ENCODE results near the gene CRACDL. TPM values are rescaled to one million over a fixed set of nuclear protein-coding genes. Genes with fewer than 3 reads are reported as not detected.

The CRACDL gene
- total RNA-seq, 1 donor from 2014 or later: 0.52 TPM

DNA sequence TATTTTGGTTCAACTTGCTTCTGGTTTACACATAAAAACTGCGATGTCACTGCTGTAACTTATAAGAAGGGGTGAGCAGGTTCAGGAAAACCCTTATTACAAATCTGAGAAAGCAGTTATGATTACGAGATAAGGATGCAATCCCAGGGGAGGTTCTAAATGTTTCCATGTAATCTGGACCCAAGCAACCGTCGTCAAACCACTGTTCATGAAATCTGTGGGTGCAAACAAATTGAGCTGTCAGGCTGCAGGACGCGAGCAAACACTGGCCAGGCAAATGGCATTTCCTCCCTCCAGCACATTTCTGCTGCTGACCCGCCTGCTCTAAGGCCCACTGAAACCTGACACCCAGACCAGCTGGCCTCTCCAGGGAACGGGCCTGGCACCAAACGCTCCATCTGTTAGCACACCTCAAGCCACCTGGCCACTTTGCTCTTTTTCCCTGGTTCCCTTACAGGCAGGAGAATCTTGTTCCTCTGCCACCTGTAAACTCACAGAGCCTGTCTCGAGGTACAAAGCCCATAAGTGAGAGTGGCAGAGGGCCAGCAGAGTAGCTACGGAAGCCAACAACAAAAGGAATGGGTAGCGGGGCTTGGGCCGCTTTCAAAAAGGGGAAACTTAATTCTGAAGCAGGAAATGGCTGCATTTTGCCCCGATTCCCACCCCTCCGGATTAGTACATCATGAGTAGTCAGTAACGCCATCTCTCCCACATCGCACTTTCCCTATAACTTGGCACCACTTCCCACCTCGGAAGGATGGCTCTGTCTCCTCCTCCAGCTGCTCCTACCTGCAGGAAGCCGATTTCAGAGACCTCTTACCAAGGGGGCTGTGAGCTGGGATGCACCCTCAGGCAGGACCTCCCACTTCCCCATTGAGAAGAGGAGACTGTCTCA, 26.5 kb downstream of the CRACDL start:
- Histone ChIP-seq H3K4me1 (ENCODE audit: control insufficient read depth in 3 of 3, insufficient read depth in 3 of 3, low read length in 3 of 3) (peaks cover 20 to 37% (median 22%) of the 10 kb centered on the region in 3 donors), H3K36me3 (ENCODE audit: control insufficient read depth in 3 of 3, insufficient read depth in 3 of 3, low read length in 3 of 3) (no peaks in the 10 kb centered on the region), H3K4me3 (ENCODE audit: low read length in 3 of 3) (peak overlapping the region in 2 of 3 donors; percentile 29 to 44), H3K27me3 (ENCODE audit: control insufficient read depth in 3 of 3, insufficient read depth in 3 of 3, low read length in 3 of 3) (peaks cover 2 to 14% (median 9%) of the 10 kb centered on the region in 3 donors), H3K9ac (ENCODE audit: low read depth in 1 of 3, low read length in 3 of 3) (peak overlapping the region in 1 of 3 donors; percentile 25), H3K9me3 (ENCODE audit: control insufficient read depth in 3 of 3, low read length in 3 of 3) (no peaks in the 10 kb centered on the region), H3K27ac (ENCODE audit: low read depth, low read length) (no peak overlapping the region)

GRCh38 chr2:98908931-98909316, 27.1 kb downstream of the CRACDL start:
- no peak overlapping the region for H3K9ac ChIP-seq (ENCODE audit: low read depth in 1 of 3, low read length in 3 of 3)

DNA sequence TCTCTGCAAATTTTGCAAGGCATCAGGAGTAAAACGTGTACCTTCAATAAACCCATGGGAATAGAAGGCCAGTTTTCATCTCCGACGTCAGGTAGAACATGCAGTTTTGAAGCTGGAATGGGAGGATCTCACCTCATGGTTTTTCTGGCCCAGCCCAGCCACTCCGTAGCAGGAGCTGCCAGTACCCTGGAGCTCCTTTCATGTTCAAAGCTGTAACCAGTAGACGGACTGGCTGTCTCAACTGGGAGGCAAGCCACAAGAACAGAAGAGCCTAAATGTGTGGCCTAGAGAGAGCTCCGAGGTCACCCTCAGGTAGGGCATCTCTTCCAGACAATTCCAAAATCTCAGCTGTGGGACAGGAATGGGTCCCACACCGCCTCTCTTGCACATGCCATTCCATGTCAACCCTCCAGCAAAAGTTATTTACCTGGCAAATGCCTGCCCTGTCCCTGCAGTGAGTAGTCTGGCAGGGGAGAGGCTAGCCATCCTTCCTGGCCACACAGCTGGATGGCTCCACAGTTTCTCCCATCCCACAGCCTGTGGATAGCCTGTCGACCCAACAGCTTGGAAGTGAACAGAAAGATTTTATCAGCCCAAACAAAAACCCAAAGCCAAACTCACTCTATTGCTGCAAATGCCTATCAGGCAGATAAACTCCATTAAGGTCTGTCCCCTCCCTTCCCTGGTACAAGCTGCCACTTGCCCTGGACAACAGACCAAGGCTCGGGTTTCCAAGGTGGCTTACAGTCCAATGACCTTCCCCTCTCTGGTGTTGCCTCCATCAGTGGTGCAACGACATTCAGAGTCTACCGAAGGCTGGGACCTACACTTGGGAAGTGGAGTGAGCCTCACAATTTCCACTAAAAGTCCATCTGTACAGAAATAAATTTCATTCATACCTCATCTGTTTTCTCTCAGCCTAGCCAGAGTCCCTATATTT, 27.8 kb downstream of the CRACDL start:
- H3K4me3 ChIP-seq (ENCODE audit: low read length in 3 of 3): no peak overlapping the region
- H3K36me3 ChIP-seq (ENCODE audit: control insufficient read depth in 3 of 3, insufficient read depth in 3 of 3, low read length in 3 of 3): no peaks in the 10 kb centered on the region
- H3K9me3 ChIP-seq (ENCODE audit: control insufficient read depth in 3 of 3, low read length in 3 of 3): no peaks in the 10 kb centered on the region
- H3K27ac ChIP-seq (ENCODE audit: low read depth, low read length): no peak overlapping the region
- H3K27me3 ChIP-seq (ENCODE audit: control insufficient read depth in 3 of 3, insufficient read depth in 3 of 3, low read length in 3 of 3): peaks cover 2 to 6% (median 4%) of the 10 kb centered on the region in 3 donors
- peaks cover 20 to 37% (median 22%) of the 10 kb centered on the region in 3 donors for H3K4me1 ChIP-seq (ENCODE audit: control insufficient read depth in 3 of 3, insufficient read depth in 3 of 3, low read length in 3 of 3)
- H3K9ac ChIP-seq (ENCODE audit: low read depth in 1 of 3, low read length in 3 of 3): no peak overlapping the region

More at GRCh38 chr2:98908931-98909316, 27.1 kb downstream of the CRACDL start:
- Histone ChIP-seq H3K4me3 (ENCODE audit: low read length in 3 of 3) (no peak overlapping the region), H3K36me3 (ENCODE audit: control insufficient read depth in 3 of 3, insufficient read depth in 3 of 3, low read length in 3 of 3) (no peaks in the 10 kb centered on the region), H3K27me3 (ENCODE audit: control insufficient read depth in 3 of 3, insufficient read depth in 3 of 3, low read length in 3 of 3) (peaks cover 2 to 10% (median 9%) of the 10 kb centered on the region in 3 donors), H3K9me3 (ENCODE audit: control insufficient read depth in 3 of 3, low read length in 3 of 3) (no peaks in the 10 kb centered on the region), H3K4me1 (ENCODE audit: control insufficient read depth in 3 of 3, insufficient read depth in 3 of 3, low read length in 3 of 3) (peaks cover 20 to 37% (median 22%) of the 10 kb centered on the region in 3 donors), H3K27ac (ENCODE audit: low read depth, low read length) (no peak overlapping the region)

- H3K4me1 ChIP-seq (ENCODE audit: control insufficient read depth in 3 of 3, insufficient read depth in 3 of 3, low read length in 3 of 3): peaks cover 20 to 32% (median 22%) of the 10 kb centered on the region in 3 donors
- peaks cover 0 to 3% (median 0%) of the 10 kb centered on the region in 3 donors for H3K27me3 ChIP-seq (ENCODE audit: control insufficient read depth in 3 of 3, insufficient read depth in 3 of 3, low read length in 3 of 3)
- no peaks in the 10 kb centered on the region for H3K9me3 ChIP-seq (ENCODE audit: control insufficient read depth in 3 of 3, low read length in 3 of 3)
- no peak overlapping the region for H3K9ac ChIP-seq (ENCODE audit: low read depth in 1 of 3, low read length in 3 of 3)
- no peaks in the 10 kb centered on the region for H3K36me3 ChIP-seq (ENCODE audit: control insufficient read depth in 3 of 3, insufficient read depth in 3 of 3, low read length in 3 of 3)
- no peak overlapping the region for H3K27ac ChIP-seq (ENCODE audit: low read depth, low read length)
- no peak overlapping the region for H3K4me3 ChIP-seq (ENCODE audit: low read length in 3 of 3)
These were observed 28.6 kb downstream of the CRACDL start for GRCh38 chr2:98907385-98907784.

DNA sequence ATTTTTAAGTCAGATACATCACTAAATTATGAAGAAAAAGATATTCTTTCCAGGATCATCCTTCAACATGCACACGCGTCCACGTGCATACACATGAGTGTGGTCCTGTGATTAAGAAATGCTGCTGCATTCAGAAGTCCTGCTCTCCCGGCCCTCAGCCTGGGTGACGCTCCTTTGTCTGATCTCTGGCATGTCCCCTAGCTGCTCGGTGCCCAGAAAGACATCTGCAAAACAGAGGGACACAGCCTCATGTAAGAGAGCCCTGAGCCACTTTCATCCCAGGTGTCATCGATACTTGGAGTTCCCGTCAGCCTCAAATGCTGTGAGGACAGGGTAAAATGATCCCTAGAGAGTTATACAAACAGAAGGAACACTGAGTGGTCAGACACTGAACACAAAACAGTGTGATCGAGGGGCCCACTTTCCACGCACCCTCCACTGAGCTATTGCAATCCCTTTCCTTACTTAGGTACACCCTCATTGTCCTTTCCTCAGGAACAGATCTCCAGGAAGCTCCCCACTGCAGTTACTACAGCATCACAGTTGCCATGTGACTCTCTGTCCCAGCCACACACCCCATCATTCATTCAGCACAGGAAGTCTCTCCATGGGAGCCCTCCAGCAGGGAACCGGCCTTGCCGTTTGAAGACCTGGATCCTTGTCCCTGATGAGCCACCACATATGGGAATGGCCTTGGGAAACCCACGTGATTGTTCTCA, 32.1 kb downstream of the CRACDL start:
- no peak overlapping the region for H3K9ac ChIP-seq (ENCODE audit: low read depth in 1 of 3, low read length in 3 of 3)
- no peaks in the 10 kb centered on the region for H3K36me3 ChIP-seq (ENCODE audit: control insufficient read depth in 3 of 3, insufficient read depth in 3 of 3, low read length in 3 of 3)
- no peaks in the 10 kb centered on the region for H3K9me3 ChIP-seq (ENCODE audit: control insufficient read depth in 3 of 3, low read length in 3 of 3)
- no peak overlapping the region for H3K4me3 ChIP-seq (ENCODE audit: low read length in 3 of 3)
- no peak overlapping the region for H3K27ac ChIP-seq (ENCODE audit: low read depth, low read length)
- H3K4me1 ChIP-seq (ENCODE audit: control insufficient read depth in 3 of 3, insufficient read depth in 3 of 3, low read length in 3 of 3): peaks cover 9 to 15% (median 10%) of the 10 kb centered on the region in 3 donors
- H3K27me3 ChIP-seq (ENCODE audit: control insufficient read depth in 3 of 3, insufficient read depth in 3 of 3, low read length in 3 of 3): no peaks in the 10 kb centered on the region

GRCh38 chr2:98903064-98903355, 33.0 kb downstream of the CRACDL start:
- Histone ChIP-seq H3K4me3 (ENCODE audit: low read length in 3 of 3) (no peak overlapping the region), H3K27ac (ENCODE audit: low read depth, low read length) (no peak overlapping the region), H3K4me1 (ENCODE audit: control insufficient read depth in 3 of 3, insufficient read depth in 3 of 3, low read length in 3 of 3) (peaks cover 0 to 6% (median 2%) of the 10 kb centered on the region in 3 donors), H3K9me3 (ENCODE audit: control insufficient read depth in 3 of 3, low read length in 3 of 3) (no peaks in the 10 kb centered on the region), H3K9ac (ENCODE audit: low read depth in 1 of 3, low read length in 3 of 3) (no peak overlapping the region), H3K36me3 (ENCODE audit: control insufficient read depth in 3 of 3, insufficient read depth in 3 of 3, low read length in 3 of 3) (no peaks in the 10 kb centered on the region), H3K27me3 (ENCODE audit: control insufficient read depth in 3 of 3, insufficient read depth in 3 of 3, low read length in 3 of 3) (no peaks in the 10 kb centered on the region)

DNA sequence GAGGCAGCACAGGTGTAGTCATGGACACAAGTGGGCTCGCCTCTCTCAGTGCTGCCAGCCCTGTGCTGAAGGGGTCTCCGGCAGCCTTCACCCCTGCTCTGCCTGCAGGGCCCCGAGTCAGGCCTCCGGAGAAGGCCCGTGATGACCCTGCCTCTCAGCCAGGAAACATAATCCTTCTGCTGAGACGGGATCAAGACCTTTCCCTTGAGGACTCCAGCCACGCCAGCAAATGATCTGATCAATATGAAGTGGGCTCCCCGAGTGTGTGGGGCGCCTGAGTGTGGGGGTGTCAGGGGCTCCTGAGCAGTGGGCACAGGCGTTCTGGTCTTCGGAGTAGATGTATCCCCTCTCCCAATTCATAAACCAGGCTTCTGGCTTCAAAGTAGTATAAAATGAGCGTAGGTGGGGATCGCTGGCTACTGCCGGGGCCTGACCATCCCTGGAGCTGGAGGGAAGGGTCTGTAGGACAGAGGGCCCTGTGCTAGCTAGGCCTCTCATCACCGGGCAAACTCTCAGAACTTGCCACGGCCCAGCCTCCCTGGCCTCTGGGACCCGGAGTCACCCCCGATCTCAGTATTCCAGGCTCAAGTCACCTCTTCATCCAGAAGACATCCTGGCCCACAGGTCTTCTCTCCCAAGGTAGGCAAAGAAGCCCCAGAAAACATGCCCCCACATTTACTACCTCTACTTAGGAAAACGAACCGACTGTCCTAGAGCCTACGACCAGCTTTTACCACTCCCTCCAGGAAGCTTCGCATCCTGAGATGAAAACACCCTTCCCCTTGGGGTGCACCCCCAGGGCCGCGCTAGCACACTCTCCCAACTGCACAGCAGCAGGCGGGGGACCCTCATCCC, 33.6 kb downstream of the CRACDL start:
- no peak overlapping the region for H3K9ac ChIP-seq (ENCODE audit: low read depth in 1 of 3, low read length in 3 of 3)
- H3K4me1 ChIP-seq (ENCODE audit: control insufficient read depth in 3 of 3, insufficient read depth in 3 of 3, low read length in 3 of 3): no peaks in the 10 kb centered on the region
- no peak overlapping the region for H3K4me3 ChIP-seq (ENCODE audit: low read length in 3 of 3)
- H3K9me3 ChIP-seq (ENCODE audit: control insufficient read depth in 3 of 3, low read length in 3 of 3): no peaks in the 10 kb centered on the region
- no peak overlapping the region for H3K27ac ChIP-seq (ENCODE audit: low read depth, low read length)
- no peaks in the 10 kb centered on the region for H3K36me3 ChIP-seq (ENCODE audit: control insufficient read depth in 3 of 3, insufficient read depth in 3 of 3, low read length in 3 of 3)
- H3K27me3 ChIP-seq (ENCODE audit: control insufficient read depth in 3 of 3, insufficient read depth in 3 of 3, low read length in 3 of 3): no peaks in the 10 kb centered on the region

GRCh38 chr2:98901702-98902101, 34.3 kb downstream of the CRACDL start:
- H3K27me3 ChIP-seq (ENCODE audit: control insufficient read depth in 3 of 3, insufficient read depth in 3 of 3, low read length in 3 of 3): no peaks in the 10 kb centered on the region
- H3K36me3 ChIP-seq (ENCODE audit: control insufficient read depth in 3 of 3, insufficient read depth in 3 of 3, low read length in 3 of 3): no peaks in the 10 kb centered on the region
- no peak overlapping the region for H3K27ac ChIP-seq (ENCODE audit: low read depth, low read length)
- no peak overlapping the region for H3K9ac ChIP-seq (ENCODE audit: low read depth in 1 of 3, low read length in 3 of 3)
- no peak overlapping the region for H3K4me3 ChIP-seq (ENCODE audit: low read length in 3 of 3)
- H3K9me3 ChIP-seq (ENCODE audit: control insufficient read depth in 3 of 3, low read length in 3 of 3): no peaks in the 10 kb centered on the region
- no peaks in the 10 kb centered on the region for H3K4me1 ChIP-seq (ENCODE audit: control insufficient read depth in 3 of 3, insufficient read depth in 3 of 3, low read length in 3 of 3)

- H3K36me3 ChIP-seq (ENCODE audit: control insufficient read depth in 3 of 3, insufficient read depth in 3 of 3, low read length in 3 of 3): no peaks in the 10 kb centered on the region
- H3K4me3 ChIP-seq (ENCODE audit: low read length in 3 of 3): no peak overlapping the region
- H3K9ac ChIP-seq (ENCODE audit: low read depth in 1 of 3, low read length in 3 of 3): no peak overlapping the region
- no peak overlapping the region for H3K27ac ChIP-seq (ENCODE audit: low read depth, low read length)
- H3K4me1 ChIP-seq (ENCODE audit: control insufficient read depth in 3 of 3, insufficient read depth in 3 of 3, low read length in 3 of 3): peaks cover 0 to 3% (median 3%) of the 10 kb centered on the region in 3 donors
- no peaks in the 10 kb centered on the region for H3K27me3 ChIP-seq (ENCODE audit: control insufficient read depth in 3 of 3, insufficient read depth in 3 of 3, low read length in 3 of 3)
- no peaks in the 10 kb centered on the region for H3K9me3 ChIP-seq (ENCODE audit: control insufficient read depth in 3 of 3, low read length in 3 of 3)
These were observed 34.7 kb downstream of the CRACDL start for GRCh38 chr2:98901291-98901690.

All from skeletal muscle tissue (tissue), 4 donors.